Keratinocyte (primary cell): ENCODE results near the gene SLC13A5. TPM values are rescaled to one million over a fixed set of nuclear protein-coding genes. Genes with fewer than 3 reads are reported as not detected.

Experiments
- DNase-seq: peaks from one replicate; pipeline ENCODE4 v3.0.0-alpha.2; 2011; ENCODE audit warnings: low read depth, missing footprints, low spot score
- FAIRE-seq: peaks from 2 replicates; lab custom pipeline; 2011; peaks lifted over from hg19 to GRCh38; lab: Jason Lieb, UNC
- H2AFZ ChIP-seq: 2 replicates; pipeline ENCODE4 v1.6.0; 2012; ENCODE audit warnings: low read length, control low read depth, inconsistent platforms; ENCODE audit not compliant: control insufficient read depth
- H3K27ac ChIP-seq: 2 replicates; pipeline ENCODE4 v1.5.1; 2011; ENCODE audit warnings: low read length; ENCODE audit not compliant: control insufficient read depth, insufficient read depth
- H3K27me3 ChIP-seq: 3 replicates; pipeline ENCODE4 v1.6.0; 2011; ENCODE audit warnings: low read length; ENCODE audit not compliant: control insufficient read depth, insufficient read depth; ENCODE audit errors: extremely low read depth
- H3K36me3 ChIP-seq, 2 experiments: 2 replicates in 1 of 2; 3 replicates in 1 of 2; pipeline ENCODE4 v1.5.1; 2011; ENCODE audit warnings: low read length in 2 of 2, mild to moderate bottlenecking in 1 of 2; ENCODE audit not compliant: control insufficient read depth in 2 of 2, insufficient read depth in 2 of 2; ENCODE audit errors: extremely low read depth in 1 of 2
- H3K4me1 ChIP-seq: 3 replicates; pipeline ENCODE4 v1.5.1; 2011; ENCODE audit warnings: low read length; ENCODE audit not compliant: control insufficient read depth, insufficient read depth; ENCODE audit errors: extremely low read depth
- H3K4me2 ChIP-seq: 3 replicates; pipeline ENCODE4 v1.6.0; 2011; ENCODE audit warnings: low read depth, low read length; ENCODE audit not compliant: control insufficient read depth, insufficient read depth; ENCODE audit errors: extremely low read depth
- H3K4me3 ChIP-seq, 3 experiments: fragments of 200-600 bp in 1 of 3; sonication (generic) in 1 of 3; 2 replicates in 2 of 3; 3 replicates in 1 of 3; pipeline ENCODE4 v1.5.1; 2011 to 2016; ENCODE audit warnings: low read length in 3 of 3, mild to moderate bottlenecking in 3 of 3, control low read depth in 2 of 3, inconsistent platforms in 1 of 3, low read depth in 1 of 3, mixed read lengths in 1 of 3, mixed run types in 1 of 3, moderate library complexity in 1 of 3; ENCODE audit not compliant: control insufficient read depth in 2 of 3, insufficient read depth in 2 of 3; ENCODE audit errors: extremely low read depth in 1 of 3
- H3K79me2 ChIP-seq: 2 replicates; pipeline ENCODE4 v1.6.0; 2012; ENCODE audit warnings: low read length; ENCODE audit not compliant: control insufficient read depth, insufficient read depth
- H3K9ac ChIP-seq: 3 replicates; pipeline ENCODE4 v1.6.0; 2011; ENCODE audit warnings: low read length; ENCODE audit not compliant: control insufficient read depth, insufficient read depth; ENCODE audit errors: extremely low read depth
- H3K9me1 ChIP-seq: 3 replicates; pipeline ENCODE4 v1.6.0; 2011; ENCODE audit warnings: low read length; ENCODE audit not compliant: control insufficient read depth, insufficient read depth; ENCODE audit errors: extremely low read depth
- H3K9me3 ChIP-seq: 2 replicates; pipeline ENCODE4 v1.5.1; 2012; ENCODE audit warnings: low read depth, low read length; ENCODE audit not compliant: control insufficient read depth
- H4K20me1 ChIP-seq: 3 replicates; pipeline ENCODE4 v1.6.0; 2011; ENCODE audit warnings: low read length; ENCODE audit not compliant: control insufficient read depth, insufficient read depth; ENCODE audit errors: extremely low read depth
- CTCF ChIP-seq, 3 experiments: IDR thresholded peaks in 1 of 3; conservative IDR thresholded peaks in 1 of 3; optimal IDR thresholded peaks in 1 of 3; 2 replicates in 2 of 3; 3 replicates in 1 of 3; pipeline versions ENCODE3 to v1.5.1; 2011; ENCODE audit warnings: low read length in 3 of 3, mild to moderate bottlenecking in 3 of 3, moderate library complexity in 2 of 3, control low read depth in 1 of 3, inconsistent platforms in 1 of 3; ENCODE audit not compliant: insufficient read depth in 2 of 3; ENCODE audit errors: extremely low read depth in 1 of 3
- EZH2 ChIP-seq: IDR thresholded peaks from one replicate; pipeline ENCODE4 v1.6.1; 2012; ENCODE audit warnings: inconsistent platforms, mild to moderate bottlenecking, low read length, moderate library complexity
- dilution Hi-C: fragments of 300-500 bp; cut with MboI; formaldehyde crosslinking; loops from one replicate; pipeline ENCODE4 v1.7.0; 2020; ENCODE audit warnings: low sequenced_read_pairs; ENCODE audit not compliant: extremely low pct_ligation_motif_present
- polyA plus RNA-seq, 5 experiments: library from polyadenylated mRNA; depleted of rRNA in 3 of 5; stranded (reverse) in 3 of 5; stranded (forward) in 1 of 5; unstranded in 1 of 5; fragments of >200 nt; gene quantifications; 1 replicate in 1 of 5; 2 replicates in 3 of 5; 3 replicates in 1 of 5; pipeline versions ENCODE4 v1.2.1 to v1.2.3, GENCODE V29; 2011 to 2012; ENCODE audit warnings: missing spikeins in 2 of 5, low read depth in 1 of 5, low replicate concordance in 1 of 5

Gene SLC13A5
- polyA plus RNA-seq, 1 donor (not counting 4 experiments of a cell fraction or from before 2014, with no cell fraction given) = 0.14 TPM

- no peak for DNase-seq
- Histone ChIP-seq H3K36me3 (no peaks in the 10 kb centered on the region), H2AFZ (no peak overlapping the region), H4K20me1 (no peaks in the 10 kb centered on the region), H3K79me2 (no peaks in the 10 kb centered on the region), H3K9me1 (no peaks in the 10 kb centered on the region), H3K4me2 (no peak overlapping the region), H3K4me3 (no peak overlapping the region), H3K4me1 (peaks cover 11% of the 10 kb centered on the region), H3K9me3 (no peaks in the 10 kb centered on the region), H3K27ac (no peak overlapping the region), H3K9ac (no peak overlapping the region), H3K27me3 (no peaks in the 10 kb centered on the region)
- dilution Hi-C loops = no loop called here
- no peak for TF ChIP-seq CTCF (optimal IDR thresholded peaks at IDR 0.05 in 1 of 3, IDR thresholded peaks at IDR 0.05 in 1 of 3, conservative IDR thresholded peaks at IDR 0.05 in 1 of 3; ENCODE audit: extremely low read depth in 1 of 3, insufficient read depth in 2 of 3, low read length in 3 of 3)
- TF ChIP-seq EZH2 = no peak
- no peak for FAIRE-seq
These were observed 30.0 kb downstream of the SLC13A5 start for GRCh38 chr17:6683081-6683684.

DNA sequence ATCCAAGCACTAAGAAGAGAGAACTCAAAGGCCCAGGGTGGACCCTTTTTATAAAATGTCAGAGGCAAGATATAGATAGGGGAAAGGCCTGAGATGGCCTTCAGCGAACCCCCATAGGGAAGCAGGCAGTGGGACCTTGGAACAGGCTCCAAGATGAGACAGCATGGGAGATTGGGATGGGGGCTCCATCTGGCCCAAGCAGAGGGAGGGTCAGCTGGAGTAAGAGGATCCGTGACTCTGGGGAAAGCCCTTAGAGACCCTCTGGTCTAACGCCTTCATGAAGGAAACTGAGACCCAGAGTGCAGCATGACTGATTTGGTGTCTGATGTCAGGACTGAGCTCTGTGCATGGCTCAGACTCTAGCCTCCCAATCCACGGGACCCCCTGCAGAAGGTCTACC lies 30.8 kb downstream of the SLC13A5 start:
- Histone ChIP-seq H2AFZ (no peak overlapping the region), H3K9me1 (no peaks in the 10 kb centered on the region), H3K79me2 (no peaks in the 10 kb centered on the region), H3K4me1 (peaks cover 11% of the 10 kb centered on the region), H4K20me1 (no peaks in the 10 kb centered on the region), H3K9me3 (no peaks in the 10 kb centered on the region), H3K4me2 (no peak overlapping the region), H3K27ac (no peak overlapping the region), H3K36me3 (no peaks in the 10 kb centered on the region), H3K4me3 (no peak overlapping the region), H3K9ac (no peak overlapping the region), H3K27me3 (no peaks in the 10 kb centered on the region)
- TF ChIP-seq EZH2 (no peak), CTCF (optimal IDR thresholded peaks at IDR 0.05 in 1 of 3, IDR thresholded peaks at IDR 0.05 in 1 of 3, conservative IDR thresholded peaks at IDR 0.05 in 1 of 3; ENCODE audit: extremely low read depth in 1 of 3, insufficient read depth in 2 of 3, low read length in 3 of 3) (no peak)
- DNase-seq (no peak), FAIRE-seq (no peak)
- dilution Hi-C loops = no loop called here
